Epithelial cell of proximal tubule (primary cell): ENCODE data around the gene GLI1. TPM values are rescaled to one million over a fixed set of nuclear protein-coding genes. Genes with fewer than 3 reads are reported as not detected.

Experiments
- DNase-seq: peaks from one replicate; pipeline ENCODE4 v3.0.0-alpha.2; 2011; ENCODE audit warnings: low read depth
- H3K4me3 ChIP-seq: 2 replicates; pipeline ENCODE4 v1.5.1; 2011; ENCODE audit warnings: low read depth, mild to moderate bottlenecking, low read length
- total RNA-seq: library from RNA; depleted of rRNA; stranded (reverse); fragments of >200 nt; gene quantifications from 2 replicates; pipeline ENCODE4 v1.2.3, GENCODE V29; 2015
- TF ChIP-seq, protein P1 (sequence below): conservative IDR thresholded peaks from 2 replicates; pipeline ENCODE4 v1.5.1; 2012; ENCODE audit warnings: low read depth, mild to moderate bottlenecking, low read length

The GLI1 gene
- total RNA-seq, 1 donor from 2014 or later: not detected

DNA sequence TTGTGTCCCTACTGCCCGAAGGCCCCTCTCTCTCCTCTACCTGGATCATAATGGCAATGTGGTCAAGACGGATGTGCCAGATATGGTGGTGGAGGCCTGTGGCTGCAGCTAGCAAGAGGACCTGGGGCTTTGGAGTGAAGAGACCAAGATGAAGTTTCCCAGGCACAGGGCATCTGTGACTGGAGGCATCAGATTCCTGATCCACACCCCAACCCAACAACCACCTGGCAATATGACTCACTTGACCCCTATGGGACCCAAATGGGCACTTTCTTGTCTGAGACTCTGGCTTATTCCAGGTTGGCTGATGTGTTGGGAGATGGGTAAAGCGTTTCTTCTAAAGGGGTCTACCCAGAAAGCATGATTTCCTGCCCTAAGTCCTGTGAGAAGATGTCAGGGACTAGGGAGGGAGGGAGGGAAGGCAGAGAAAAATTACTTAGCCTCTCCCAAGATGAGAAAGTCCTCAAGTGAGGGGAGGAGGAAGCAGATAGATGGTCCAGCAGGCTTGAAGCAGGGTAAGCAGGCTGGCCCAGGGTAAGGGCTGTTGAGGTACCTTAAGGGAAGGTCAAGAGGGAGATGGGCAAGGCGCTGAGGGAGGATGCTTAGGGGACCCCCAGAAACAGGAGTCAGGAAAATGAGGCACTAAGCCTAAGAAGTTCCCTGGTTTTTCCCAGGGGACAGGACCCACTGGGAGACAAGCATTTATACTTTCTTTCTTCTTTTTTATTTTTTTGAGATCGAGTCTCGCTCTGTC, 2.7 kb upstream of the GLI1 start:
- no peak for DNase-seq
- no peak overlapping the region for H3K4me3 ChIP-seq
- TF ChIP-seq, protein P1, sequence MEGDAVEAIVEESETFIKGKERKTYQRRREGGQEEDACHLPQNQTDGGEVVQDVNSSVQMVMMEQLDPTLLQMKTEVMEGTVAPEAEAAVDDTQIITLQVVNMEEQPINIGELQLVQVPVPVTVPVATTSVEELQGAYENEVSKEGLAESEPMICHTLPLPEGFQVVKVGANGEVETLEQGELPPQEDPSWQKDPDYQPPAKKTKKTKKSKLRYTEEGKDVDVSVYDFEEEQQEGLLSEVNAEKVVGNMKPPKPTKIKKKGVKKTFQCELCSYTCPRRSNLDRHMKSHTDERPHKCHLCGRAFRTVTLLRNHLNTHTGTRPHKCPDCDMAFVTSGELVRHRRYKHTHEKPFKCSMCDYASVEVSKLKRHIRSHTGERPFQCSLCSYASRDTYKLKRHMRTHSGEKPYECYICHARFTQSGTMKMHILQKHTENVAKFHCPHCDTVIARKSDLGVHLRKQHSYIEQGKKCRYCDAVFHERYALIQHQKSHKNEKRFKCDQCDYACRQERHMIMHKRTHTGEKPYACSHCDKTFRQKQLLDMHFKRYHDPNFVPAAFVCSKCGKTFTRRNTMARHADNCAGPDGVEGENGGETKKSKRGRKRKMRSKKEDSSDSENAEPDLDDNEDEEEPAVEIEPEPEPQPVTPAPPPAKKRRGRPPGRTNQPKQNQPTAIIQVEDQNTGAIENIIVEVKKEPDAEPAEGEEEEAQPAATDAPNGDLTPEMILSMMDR: no peak

- DNase-seq: no peak
- peak overlapping the region; percentile 60 for H3K4me3 ChIP-seq
- TF ChIP-seq, protein P1: no peak
Observed at GRCh38 chr12:57458665-57459054, 925 bp upstream of the GLI1 start.

- peak overlapping the region; percentile 60 for H3K4me3 ChIP-seq
- TF ChIP-seq, protein P1: peak; percentile 81
- peak; percentile 59 for DNase-seq
Observed at GRCh38 chr12:57459055-57459749, 383 bp upstream of the GLI1 start.

GRCh38 chr12:57460468-57460784, 841 bp downstream of the GLI1 start:
- DNase-seq: no peak
- peak overlapping the region; percentile 60 for H3K4me3 ChIP-seq
- TF ChIP-seq, protein P1: no peak

- TF ChIP-seq, protein P1: no peak
- no peak for DNase-seq
- peak overlapping the region; percentile 75 for H3K4me3 ChIP-seq
Observed at GRCh38 chr12:57460841-57461275, 1.3 kb downstream of the GLI1 start.

DNA sequence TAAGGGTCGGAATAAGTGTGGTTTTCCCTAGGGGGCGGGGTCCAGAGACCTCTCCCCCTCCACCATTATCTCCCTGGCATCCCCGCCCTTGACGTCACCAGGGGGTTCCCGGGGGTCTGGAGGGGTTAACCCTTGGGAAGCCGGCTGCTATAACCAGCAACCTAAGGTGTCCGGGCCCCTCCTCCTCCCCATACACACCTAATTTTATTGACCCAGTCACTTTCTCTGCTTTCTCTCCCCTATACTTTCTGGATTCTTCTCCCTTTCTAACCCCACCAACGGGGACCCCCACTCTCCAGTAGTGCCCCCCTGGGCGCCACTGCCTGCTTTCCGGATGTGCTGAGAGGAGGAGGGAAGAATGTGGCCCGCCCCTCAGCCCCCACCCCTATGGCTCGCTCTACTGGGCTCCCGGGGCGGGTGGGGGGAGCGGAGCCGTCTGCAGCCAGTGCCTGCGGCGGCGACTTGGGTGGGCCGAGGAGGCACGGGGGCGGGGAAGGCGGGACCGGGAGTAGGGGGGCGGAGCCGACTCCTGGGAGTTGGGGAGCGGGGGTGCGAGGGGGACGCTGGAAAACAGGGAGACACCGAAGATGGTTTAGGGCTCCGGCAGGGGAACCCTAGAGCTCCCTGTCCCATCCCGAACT, 1.8 kb downstream of the GLI1 start:
- DNase-seq: no peak
- TF ChIP-seq, protein P1: no peak

More for the DNA sequence above, 1.8 kb downstream of the GLI1 start:
- H3K4me3 ChIP-seq: peak overlapping the region; percentile 75
